HEK293 (cell line): ENCODE data around the gene FBXW5.

Experiments used
- BCL11A ChIP-seq: fragments of 450-650 bp; formaldehyde crosslinking; IDR thresholded peaks from 2 replicates; pipeline ENCODE4 v1.5.1; 2016; ENCODE audit warnings: low read depth, missing biosample characterization, missing genetic modification characterization
- CTCF ChIP-seq: fragments of 450-650 bp; formaldehyde crosslinking; IDR thresholded peaks from 2 replicates; pipeline ENCODE4 v1.5.1; 2016; ENCODE audit warnings: missing biosample characterization, missing genetic modification characterization
- GFI1B ChIP-seq: fragments of 450-650 bp; formaldehyde crosslinking; IDR thresholded peaks from 2 replicates; pipeline ENCODE4 v1.5.1; 2016; ENCODE audit warnings: missing biosample characterization, missing genetic modification characterization
- HOXC10 ChIP-seq: sonication (generic); formaldehyde crosslinking; IDR thresholded peaks from 2 replicates; pipeline ENCODE4 v1.8.1; 2023; ENCODE audit warnings: mild to moderate bottlenecking, missing genetic modification reagents
- IKZF3 ChIP-seq: fragments of 450-650 bp; IDR thresholded peaks from 2 replicates; pipeline ENCODE4 v1.5.0; 2018; ENCODE audit warnings: missing biosample characterization, mild to moderate bottlenecking, missing genetic modification characterization, moderate library complexity
- KLF16 ChIP-seq: fragments of 450-650 bp; formaldehyde crosslinking; IDR thresholded peaks from 2 replicates; pipeline ENCODE4 v1.5.1; 2017; ENCODE audit warnings: missing biosample characterization, missing genetic modification characterization
- KLF8 ChIP-seq: fragments of 450-650 bp; formaldehyde crosslinking; IDR thresholded peaks from 2 replicates; pipeline ENCODE4 v1.5.1; 2016; ENCODE audit warnings: missing biosample characterization, missing genetic modification characterization
- PRDM4 ChIP-seq: fragments of 450-650 bp; formaldehyde crosslinking; IDR thresholded peaks from 2 replicates; pipeline ENCODE4 v1.5.1; 2017; ENCODE audit warnings: missing biosample characterization, missing genetic modification characterization
- RBAK ChIP-seq: fragments of 450-650 bp; formaldehyde crosslinking; IDR thresholded peaks from 2 replicates; pipeline ENCODE4 v1.5.1; 2016; ENCODE audit warnings: missing biosample characterization, missing genetic modification characterization
- SCRT2 ChIP-seq: fragments of 450-650 bp; formaldehyde crosslinking; IDR thresholded peaks from 2 replicates; pipeline ENCODE4 v1.5.1; 2016; ENCODE audit warnings: missing biosample characterization, missing genetic modification characterization
- ZBTB21 ChIP-seq: fragments of 450-650 bp; formaldehyde crosslinking; IDR thresholded peaks from 2 replicates; pipeline ENCODE4 v1.5.1; 2017; ENCODE audit warnings: missing biosample characterization, missing genetic modification characterization
- ZBTB26 ChIP-seq: fragments of 450-650 bp; formaldehyde crosslinking; optimal IDR thresholded peaks from 2 replicates; pipeline ENCODE3; 2016; ENCODE audit warnings: missing biosample characterization, mild to moderate bottlenecking, missing genetic modification characterization
- ZBTB44 ChIP-seq: fragments of 450-650 bp; IDR thresholded peaks from 2 replicates; pipeline ENCODE4 v1.5.1; 2018; ENCODE audit warnings: missing biosample characterization, mild to moderate bottlenecking, missing genetic modification characterization
- ZFP37 ChIP-seq: fragments of 450-650 bp; formaldehyde crosslinking; IDR thresholded peaks from 2 replicates; pipeline ENCODE4 v1.5.1; 2016; ENCODE audit warnings: missing biosample characterization, missing genetic modification characterization
- ZIC2 ChIP-seq: fragments of 450-650 bp; formaldehyde crosslinking; IDR thresholded peaks from 2 replicates; pipeline ENCODE4 v1.5.1; 2016; ENCODE audit warnings: missing biosample characterization, missing genetic modification characterization
- ZNF132 ChIP-seq: fragments of 450-650 bp; formaldehyde crosslinking; IDR thresholded peaks from 2 replicates; pipeline ENCODE4 v1.5.1; 2017; ENCODE audit warnings: missing biosample characterization, missing genetic modification characterization, borderline replicate concordance
- ZNF23 ChIP-seq: fragments of 450-650 bp; formaldehyde crosslinking; IDR thresholded peaks from 2 replicates; pipeline ENCODE4 v1.5.1; 2016; ENCODE audit warnings: missing biosample characterization, missing genetic modification characterization, borderline replicate concordance
- ZNF239 ChIP-seq: fragments of 450-650 bp; formaldehyde crosslinking; IDR thresholded peaks from 2 replicates; pipeline ENCODE4 v1.5.1; 2016; ENCODE audit warnings: missing biosample characterization, missing genetic modification characterization
- ZNF423 ChIP-seq: fragments of 450-650 bp; formaldehyde crosslinking; IDR thresholded peaks from 2 replicates; pipeline ENCODE4 v1.5.1; 2016; ENCODE audit warnings: missing biosample characterization, missing genetic modification characterization
- ZNF48 ChIP-seq: fragments of 450-650 bp; formaldehyde crosslinking; IDR thresholded peaks from 2 replicates; pipeline ENCODE4 v1.5.1; 2016; ENCODE audit warnings: missing biosample characterization, missing genetic modification characterization
- ZNF571 ChIP-seq: fragments of 450-650 bp; formaldehyde crosslinking; IDR thresholded peaks from 2 replicates; pipeline ENCODE4 v1.5.0; 2017; ENCODE audit warnings: missing biosample characterization, missing genetic modification characterization
- ZNF677 ChIP-seq: fragments of 450-650 bp; IDR thresholded peaks from 2 replicates; pipeline ENCODE4 v1.5.0; 2018; ENCODE audit warnings: missing biosample characterization, mild to moderate bottlenecking, missing genetic modification characterization, moderate library complexity
- ZNF768 ChIP-seq: fragments of 450-650 bp; formaldehyde crosslinking; IDR thresholded peaks from 2 replicates; pipeline ENCODE4 v1.5.1; 2018; ENCODE audit warnings: missing biosample characterization, mild to moderate bottlenecking, missing genetic modification characterization
- ZNF791 ChIP-seq: fragments of 450-650 bp; formaldehyde crosslinking; IDR thresholded peaks from 2 replicates; pipeline ENCODE4 v1.5.1; 2016; ENCODE audit warnings: missing biosample characterization, missing genetic modification characterization
- ZNF792 ChIP-seq: fragments of 450-650 bp; formaldehyde crosslinking; IDR thresholded peaks from 2 replicates; pipeline ENCODE4 v1.5.1; 2016; ENCODE audit warnings: missing biosample characterization, missing genetic modification characterization
- TF ChIP-seq, protein P1 (sequence below): fragments of 450-650 bp; formaldehyde crosslinking; conservative IDR thresholded peaks from 2 replicates; pipeline ENCODE4 v1.5.1; 2016; ENCODE audit warnings: low read depth, missing biosample characterization, missing genetic modification characterization
- TF ChIP-seq, protein P2 (sequence below): fragments of 450-650 bp; formaldehyde crosslinking; IDR thresholded peaks from 2 replicates; pipeline ENCODE4 v1.5.1; 2016; ENCODE audit warnings: missing biosample characterization, missing genetic modification characterization, low read depth

Gene FBXW5

DNA sequence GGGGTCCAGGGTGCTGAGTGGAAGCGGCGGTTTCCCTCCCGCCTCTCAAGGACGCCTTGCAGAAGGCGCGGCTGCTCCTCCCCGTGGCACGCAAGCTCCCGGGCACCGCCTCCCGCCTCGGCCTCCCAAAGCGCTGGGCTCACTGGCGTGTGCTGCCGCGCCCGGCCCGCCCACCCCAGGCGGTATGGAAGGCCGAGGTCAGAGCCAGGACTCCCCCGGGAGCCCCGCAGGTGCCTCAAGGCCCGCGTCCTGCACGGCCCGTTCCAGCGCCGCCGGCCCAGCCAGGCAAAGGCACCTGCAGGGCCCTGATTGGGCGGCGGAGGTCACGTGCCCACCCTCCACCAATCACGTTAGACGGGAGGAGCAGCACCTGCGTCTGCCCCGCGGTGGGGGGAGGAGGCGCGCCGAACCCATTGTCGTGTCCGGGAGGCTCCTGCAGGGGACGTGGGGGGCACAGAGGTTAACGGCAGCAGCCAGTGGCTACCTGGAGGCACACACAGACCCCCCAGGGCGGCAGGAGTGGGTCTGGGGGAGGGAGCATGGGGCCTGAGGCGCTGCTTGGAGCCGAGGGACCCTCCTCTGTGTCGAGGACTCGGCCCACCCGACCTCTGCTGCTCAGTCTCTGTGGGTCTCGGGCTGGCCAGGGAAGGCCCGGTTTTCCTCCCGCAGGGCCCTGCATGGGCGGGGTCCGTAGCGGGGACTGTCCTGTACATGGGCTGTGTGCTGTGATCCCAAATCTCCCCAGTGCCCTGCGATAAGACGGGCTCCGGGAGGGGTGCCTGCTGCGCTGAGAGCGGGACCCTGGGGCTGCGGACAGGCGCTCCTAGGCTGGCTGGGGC is 5.5 kb upstream of the FBXW5 start (continued):
- TF ChIP-seq IKZF3 (tag by site-specific recombination): no peak
- peak; percentile 88 for TF ChIP-seq ZBTB26 (tag by site-specific recombination)
- TF ChIP-seq GFI1B (tag by site-specific recombination): no peak
- no peak for TF ChIP-seq ZBTB44 (tag by site-specific recombination)
- TF ChIP-seq ZNF768: no peak
- peak; percentile 8; the same call in 1 of the 2 replicates for TF ChIP-seq KLF16 (tag by site-specific recombination)
- TF ChIP-seq, protein P1, sequence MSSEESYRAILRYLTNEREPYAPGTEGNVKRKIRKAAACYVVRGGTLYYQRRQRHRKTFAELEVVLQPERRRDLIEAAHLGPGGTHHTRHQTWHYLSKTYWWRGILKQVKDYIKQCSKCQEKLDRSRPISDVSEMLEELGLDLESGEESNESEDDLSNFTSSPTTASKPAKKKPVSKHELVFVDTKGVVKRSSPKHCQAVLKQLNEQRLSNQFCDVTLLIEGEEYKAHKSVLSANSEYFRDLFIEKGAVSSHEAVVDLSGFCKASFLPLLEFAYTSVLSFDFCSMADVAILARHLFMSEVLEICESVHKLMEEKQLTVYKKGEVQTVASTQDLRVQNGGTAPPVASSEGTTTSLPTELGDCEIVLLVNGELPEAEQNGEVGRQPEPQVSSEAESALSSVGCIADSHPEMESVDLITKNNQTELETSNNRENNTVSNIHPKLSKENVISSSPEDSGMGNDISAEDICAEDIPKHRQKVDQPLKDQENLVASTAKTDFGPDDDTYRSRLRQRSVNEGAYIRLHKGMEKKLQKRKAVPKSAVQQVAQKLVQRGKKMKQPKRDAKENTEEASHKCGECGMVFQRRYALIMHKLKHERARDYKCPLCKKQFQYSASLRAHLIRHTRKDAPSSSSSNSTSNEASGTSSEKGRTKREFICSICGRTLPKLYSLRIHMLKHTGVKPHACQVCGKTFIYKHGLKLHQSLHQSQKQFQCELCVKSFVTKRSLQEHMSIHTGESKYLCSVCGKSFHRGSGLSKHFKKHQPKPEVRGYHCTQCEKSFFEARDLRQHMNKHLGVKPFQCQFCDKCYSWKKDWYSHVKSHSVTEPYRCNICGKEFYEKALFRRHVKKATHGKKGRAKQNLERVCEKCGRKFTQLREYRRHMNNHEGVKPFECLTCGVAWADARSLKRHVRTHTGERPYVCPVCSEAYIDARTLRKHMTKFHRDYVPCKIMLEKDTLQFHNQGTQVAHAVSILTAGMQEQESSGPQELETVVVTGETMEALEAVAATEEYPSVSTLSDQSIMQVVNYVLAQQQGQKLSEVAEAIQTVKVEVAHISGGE: no peak
- TF ChIP-seq BCL11A (tag by site-specific recombination): peak; percentile 34; the same call in 1 of the 2 replicates
- no peak for TF ChIP-seq RBAK (tag by site-specific recombination)
- TF ChIP-seq ZNF23 (tag by site-specific recombination): no peak
- no peak for TF ChIP-seq ZNF48 (tag by site-specific recombination)
- TF ChIP-seq ZNF571 (tag by site-specific recombination): no peak
- TF ChIP-seq ZNF791 (tag by site-specific recombination): no peak
- no peak for TF ChIP-seq ZNF239 (tag by site-specific recombination)
- no peak; the same call in 1 of the 2 replicates for TF ChIP-seq ZFP37
- no peak for TF ChIP-seq ZNF677 (tag by site-specific recombination)
- TF ChIP-seq, protein P2, sequence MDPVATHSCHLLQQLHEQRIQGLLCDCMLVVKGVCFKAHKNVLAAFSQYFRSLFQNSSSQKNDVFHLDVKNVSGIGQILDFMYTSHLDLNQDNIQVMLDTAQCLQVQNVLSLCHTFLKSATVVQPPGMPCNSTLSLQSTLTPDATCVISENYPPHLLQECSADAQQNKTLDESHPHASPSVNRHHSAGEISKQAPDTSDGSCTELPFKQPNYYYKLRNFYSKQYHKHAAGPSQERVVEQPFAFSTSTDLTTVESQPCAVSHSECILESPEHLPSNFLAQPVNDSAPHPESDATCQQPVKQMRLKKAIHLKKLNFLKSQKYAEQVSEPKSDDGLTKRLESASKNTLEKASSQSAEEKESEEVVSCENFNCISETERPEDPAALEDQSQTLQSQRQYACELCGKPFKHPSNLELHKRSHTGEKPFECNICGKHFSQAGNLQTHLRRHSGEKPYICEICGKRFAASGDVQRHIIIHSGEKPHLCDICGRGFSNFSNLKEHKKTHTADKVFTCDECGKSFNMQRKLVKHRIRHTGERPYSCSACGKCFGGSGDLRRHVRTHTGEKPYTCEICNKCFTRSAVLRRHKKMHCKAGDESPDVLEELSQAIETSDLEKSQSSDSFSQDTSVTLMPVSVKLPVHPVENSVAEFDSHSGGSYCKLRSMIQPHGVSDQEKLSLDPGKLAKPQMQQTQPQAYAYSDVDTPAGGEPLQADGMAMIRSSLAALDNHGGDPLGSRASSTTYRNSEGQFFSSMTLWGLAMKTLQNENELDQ: no peak
- TF ChIP-seq HOXC10: no peak
- TF ChIP-seq ZNF792 (tag by site-specific recombination): no peak
- peak; percentile 86 for TF ChIP-seq CTCF (tag by site-specific recombination)
- 0 out of 2 replicates have a peak, but pooled peaks have one; percentile 27 for TF ChIP-seq PRDM4
- peak; percentile 96 for TF ChIP-seq ZIC2 (tag by site-specific recombination)
- TF ChIP-seq ZNF132 (tag by site-specific recombination): no peak
- TF ChIP-seq ZBTB21: no peak
- TF ChIP-seq SCRT2 (tag by site-specific recombination): peak; percentile 32
- TF ChIP-seq ZNF423 (tag by site-specific recombination): peak; percentile 90; the same call in 1 of the 2 replicates
- peak; percentile 82; the same call in 1 of the 2 replicates for TF ChIP-seq KLF8 (tag by site-specific recombination)
